ENCODE measurements around the gene ADORA2A. TPM values are rescaled to one million over a fixed set of nuclear protein-coding genes. Genes with fewer than 3 reads are reported as not detected.

The ADORA2A gene
- total and polyA plus RNA-seq, 2 of the 13 experiments (the other 11 are each of a cell fraction or from before 2014, with no cell fraction given) = 3.3 to 5.0 TPM

GRCh38 chr22:24420072-24420976, 7.1 kb upstream of the ADORA2A start (continued):
- TF ChIP-seq KAT8 (CRISPR knock-in tag; IDR thresholded peaks at IDR 0.05) = no peak
- TF ChIP-seq SIN3A (IDR thresholded peaks at IDR 0.05; ENCODE audit: borderline replicate concordance, low read depth, low read length) = 0 out of 2 replicates have a peak, but pooled peaks have one; percentile 30
- TF ChIP-seq SPEN (CRISPR knock-in tag; IDR thresholded peaks at IDR 0.05; ENCODE audit: low read depth) = peak; percentile 40; the same call in 1 of the 2 replicates
- TF ChIP-seq SAFB2 (CRISPR knock-in tag; IDR thresholded peaks at IDR 0.05; ENCODE audit: borderline replicate concordance, low read depth) = no peak
- peak; percentile 86 for TF ChIP-seq NR2F6 (IDR thresholded peaks at IDR 0.05)
- peak; percentile 92 for TF ChIP-seq NR2F6 (CRISPR knock-in tag; IDR thresholded peaks at IDR 0.05)
- TF ChIP-seq YEATS4 (CRISPR knock-in tag; IDR thresholded peaks at IDR 0.05; ENCODE audit: borderline replicate concordance) = peak; percentile 17; the same call in 1 of the 2 replicates
- TF ChIP-seq, protein P1, sequence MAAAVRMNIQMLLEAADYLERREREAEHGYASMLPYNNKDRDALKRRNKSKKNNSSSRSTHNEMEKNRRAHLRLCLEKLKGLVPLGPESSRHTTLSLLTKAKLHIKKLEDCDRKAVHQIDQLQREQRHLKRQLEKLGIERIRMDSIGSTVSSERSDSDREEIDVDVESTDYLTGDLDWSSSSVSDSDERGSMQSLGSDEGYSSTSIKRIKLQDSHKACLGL (CRISPR knock-in tag; IDR thresholded peaks at IDR 0.05) = peak; percentile 26; the same call in 1 of the 2 replicates
- no peak for TF ChIP-seq ZNF709 (CRISPR knock-in tag; IDR thresholded peaks at IDR 0.05)
- TF ChIP-seq ZFX (CRISPR knock-in tag; IDR thresholded peaks at IDR 0.05; ENCODE audit: low read depth) = peak; percentile 76
- no peak for TF ChIP-seq TBP (CRISPR knock-in tag; IDR thresholded peaks at IDR 0.05)
- TF ChIP-seq, protein P2, sequence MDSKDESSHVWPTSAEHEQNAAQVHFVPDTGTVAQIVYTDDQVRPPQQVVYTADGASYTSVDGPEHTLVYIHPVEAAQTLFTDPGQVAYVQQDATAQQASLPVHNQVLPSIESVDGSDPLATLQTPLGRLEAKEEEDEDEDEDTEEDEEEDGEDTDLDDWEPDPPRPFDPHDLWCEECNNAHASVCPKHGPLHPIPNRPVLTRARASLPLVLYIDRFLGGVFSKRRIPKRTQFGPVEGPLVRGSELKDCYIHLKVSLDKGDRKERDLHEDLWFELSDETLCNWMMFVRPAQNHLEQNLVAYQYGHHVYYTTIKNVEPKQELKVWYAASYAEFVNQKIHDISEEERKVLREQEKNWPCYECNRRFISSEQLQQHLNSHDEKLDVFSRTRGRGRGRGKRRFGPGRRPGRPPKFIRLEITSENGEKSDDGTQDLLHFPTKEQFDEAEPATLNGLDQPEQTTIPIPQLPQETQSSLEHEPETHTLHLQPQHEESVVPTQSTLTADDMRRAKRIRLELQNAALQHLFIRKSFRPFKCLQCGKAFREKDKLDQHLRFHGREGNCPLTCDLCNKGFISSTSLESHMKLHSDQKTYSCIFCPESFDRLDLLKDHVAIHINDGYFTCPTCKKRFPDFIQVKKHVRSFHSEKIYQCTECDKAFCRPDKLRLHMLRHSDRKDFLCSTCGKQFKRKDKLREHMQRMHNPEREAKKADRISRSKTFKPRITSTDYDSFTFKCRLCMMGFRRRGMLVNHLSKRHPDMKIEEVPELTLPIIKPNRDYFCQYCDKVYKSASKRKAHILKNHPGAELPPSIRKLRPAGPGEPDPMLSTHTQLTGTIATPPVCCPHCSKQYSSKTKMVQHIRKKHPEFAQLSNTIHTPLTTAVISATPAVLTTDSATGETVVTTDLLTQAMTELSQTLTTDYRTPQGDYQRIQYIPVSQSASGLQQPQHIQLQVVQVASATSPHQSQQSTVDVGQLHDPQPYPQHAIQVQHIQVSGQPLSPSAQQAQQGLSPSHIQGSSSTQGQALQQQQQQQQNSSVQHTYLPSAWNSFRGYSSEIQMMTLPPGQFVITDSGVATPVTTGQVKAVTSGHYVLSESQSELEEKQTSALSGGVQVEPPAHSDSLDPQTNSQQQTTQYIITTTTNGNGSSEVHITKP (CRISPR knock-in tag; IDR thresholded peaks at IDR 0.05; ENCODE audit: low read depth) = no peak
- no peak for TF ChIP-seq ZFYVE20 (CRISPR knock-in tag; IDR thresholded peaks at IDR 0.05; ENCODE audit: borderline replicate concordance, low read depth)
- TF ChIP-seq GATAD2A (CRISPR knock-in tag; IDR thresholded peaks at IDR 0.05) = peak; percentile 45; the same call in 1 of the 2 replicates
- TF ChIP-seq PITX1 (CRISPR knock-in tag; IDR thresholded peaks at IDR 0.05) = no peak; the same call in 1 of the 2 replicates
- peak; percentile 80 for TF ChIP-seq ZEB1 (IDR thresholded peaks at IDR 0.05; ENCODE audit: insufficient replicate concordance, low read depth)
- TF ChIP-seq, protein P3, sequence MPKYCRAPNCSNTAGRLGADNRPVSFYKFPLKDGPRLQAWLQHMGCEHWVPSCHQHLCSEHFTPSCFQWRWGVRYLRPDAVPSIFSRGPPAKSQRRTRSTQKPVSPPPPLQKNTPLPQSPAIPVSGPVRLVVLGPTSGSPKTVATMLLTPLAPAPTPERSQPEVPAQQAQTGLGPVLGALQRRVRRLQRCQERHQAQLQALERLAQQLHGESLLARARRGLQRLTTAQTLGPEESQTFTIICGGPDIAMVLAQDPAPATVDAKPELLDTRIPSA (CRISPR knock-in tag; IDR thresholded peaks at IDR 0.05; ENCODE audit: borderline replicate concordance) = 0 out of 2 replicates have a peak, but pooled peaks have one; percentile 36
- no peak for TF ChIP-seq AGO1 (IDR thresholded peaks at IDR 0.05; ENCODE audit: low read depth, low read length, poor library complexity, severe bottlenecking)
- no peak for TF ChIP-seq SMAD1 (CRISPR knock-in tag; IDR thresholded peaks at IDR 0.05; ENCODE audit: borderline replicate concordance, low read depth)
- no peak for TF ChIP-seq TEF (CRISPR knock-in tag; IDR thresholded peaks at IDR 0.05)
- no peak for TF ChIP-seq NFE2 (CRISPR knock-in tag; IDR thresholded peaks at IDR 0.05)
- no peak for TF ChIP-seq JARID2 (CRISPR knock-in tag; IDR thresholded peaks at IDR 0.05; ENCODE audit: insufficient replicate concordance)
- no peak for TF ChIP-seq ZNF878 (CRISPR knock-in tag; IDR thresholded peaks at IDR 0.05)
- no peak for TF ChIP-seq ZBTB42 (CRISPR knock-in tag; IDR thresholded peaks at IDR 0.05)

Data from HepG2 (cell line).